ENCODE measurements around the gene PCED1B. TPM values are rescaled to one million over a fixed set of nuclear protein-coding genes. Genes with fewer than 3 reads are reported as not detected.

PCED1B gene
- total RNA-seq, 1 experiment from 2014 or later = 3.3 TPM

DNA sequence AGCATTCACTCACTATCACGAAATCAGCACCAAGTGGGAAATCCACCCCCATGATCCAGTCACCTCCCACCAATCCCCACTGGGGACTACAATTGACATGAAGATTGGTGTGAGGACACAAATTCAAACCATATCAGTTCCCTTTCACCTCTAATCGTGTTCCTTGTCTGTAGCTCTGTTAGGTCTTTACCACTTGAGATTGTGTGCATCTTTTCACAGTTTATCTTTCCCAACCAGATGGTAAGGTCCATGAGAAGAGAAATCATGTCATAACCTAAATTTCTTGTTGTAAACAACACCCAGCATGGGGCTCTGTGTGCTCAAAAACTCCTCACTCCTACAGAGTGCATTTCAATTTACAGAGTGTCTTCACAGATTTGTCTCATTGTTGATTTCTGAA lies 27.1 kb upstream of the PCED1B start:
- Histone ChIP-seq H3K4ac (ENCODE audit: low read depth, low read length) (no peak overlapping the region), H3K27me3 (ENCODE audit: insufficient read depth, low read length) (no peaks in the 10 kb centered on the region), H3K9ac (ENCODE audit: extremely low read depth, insufficient read length, low read length) (no peak overlapping the region), H2AFZ (ENCODE audit: low read length) (no peak overlapping the region), H3K14ac (ENCODE audit: insufficient read depth, low read length) (no peak overlapping the region), H3T11ph (ENCODE audit: low read length) (no peak overlapping the region), H3K9me3 (ENCODE audit: control insufficient read depth, low read depth, low read length) (peaks cover 18% of the 10 kb centered on the region), H3K79me1 (ENCODE audit: insufficient read depth, low read depth, low read length, poor library complexity, severe bottlenecking) (no peaks in the 10 kb centered on the region), H2BK20ac (ENCODE audit: low read depth, low read length, poor library complexity, severe bottlenecking) (no peak overlapping the region), H3K4me2 (ENCODE audit: insufficient read depth, insufficient read length, low read length) (no peak overlapping the region), H4K91ac (ENCODE audit: insufficient read length, low read depth, low read length) (no peak overlapping the region), H2BK5ac (ENCODE audit: insufficient read length, low read length) (no peak overlapping the region), H2BK12ac (ENCODE audit: insufficient read length, low read depth, low read length) (no peak overlapping the region), H3K18ac (ENCODE audit: insufficient read length, low read depth, low read length) (no peak overlapping the region), H2BK15ac (ENCODE audit: low read depth, low read length) (no peak overlapping the region), H2BK120ac (ENCODE audit: low read depth, low read length, poor library complexity, severe bottlenecking) (no peak overlapping the region), H3K27ac (ENCODE audit: insufficient read length, low read depth, low read length) (no peak overlapping the region), H3K79me2 (ENCODE audit: insufficient read depth, low read length) (no peaks in the 10 kb centered on the region), H4K5ac (ENCODE audit: insufficient read length, low read depth, low read length) (no peak overlapping the region), H4K20me1 (ENCODE audit: control insufficient read depth, insufficient read depth, insufficient read length) (no peaks in the 10 kb centered on the region), H3K56ac (ENCODE audit: insufficient read length, low read depth, low read length) (no peak overlapping the region), H2AK5ac (ENCODE audit: insufficient read length, low read length) (no peak overlapping the region), H4K8ac (replicated peaks; ENCODE audit: insufficient read length, low read depth, low read length) (no peak overlapping the region), H3K23ac (ENCODE audit: insufficient read length, low read depth, low read length) (no peak overlapping the region), H3K23me2 (ENCODE audit: insufficient read length, low read depth, low read length, poor library complexity, severe bottlenecking) (no peaks in the 10 kb centered on the region), H3K4me1 (ENCODE audit: insufficient read depth, low read length) (no peaks in the 10 kb centered on the region)
- Mint-ChIP-seq H3K27ac (no peak overlapping the region), H3K4me1 (no peaks in the 10 kb centered on the region), H3K36me3 (ENCODE audit: insufficient read depth in 1 of 3, low read depth in 3 of 3) (peaks cover 15 to 36% (median 28%) of the 10 kb centered on the region in 3 experiments), H3K27me3 (ENCODE audit: low read depth) (no peaks in the 10 kb centered on the region), H3K9me3 (peaks cover 38 to 43% of the 10 kb centered on the region in 2 experiments), H3K4me3 (no peak overlapping the region)
- no peak for DNase-seq
- TF ChIP-seq, protein P1, sequence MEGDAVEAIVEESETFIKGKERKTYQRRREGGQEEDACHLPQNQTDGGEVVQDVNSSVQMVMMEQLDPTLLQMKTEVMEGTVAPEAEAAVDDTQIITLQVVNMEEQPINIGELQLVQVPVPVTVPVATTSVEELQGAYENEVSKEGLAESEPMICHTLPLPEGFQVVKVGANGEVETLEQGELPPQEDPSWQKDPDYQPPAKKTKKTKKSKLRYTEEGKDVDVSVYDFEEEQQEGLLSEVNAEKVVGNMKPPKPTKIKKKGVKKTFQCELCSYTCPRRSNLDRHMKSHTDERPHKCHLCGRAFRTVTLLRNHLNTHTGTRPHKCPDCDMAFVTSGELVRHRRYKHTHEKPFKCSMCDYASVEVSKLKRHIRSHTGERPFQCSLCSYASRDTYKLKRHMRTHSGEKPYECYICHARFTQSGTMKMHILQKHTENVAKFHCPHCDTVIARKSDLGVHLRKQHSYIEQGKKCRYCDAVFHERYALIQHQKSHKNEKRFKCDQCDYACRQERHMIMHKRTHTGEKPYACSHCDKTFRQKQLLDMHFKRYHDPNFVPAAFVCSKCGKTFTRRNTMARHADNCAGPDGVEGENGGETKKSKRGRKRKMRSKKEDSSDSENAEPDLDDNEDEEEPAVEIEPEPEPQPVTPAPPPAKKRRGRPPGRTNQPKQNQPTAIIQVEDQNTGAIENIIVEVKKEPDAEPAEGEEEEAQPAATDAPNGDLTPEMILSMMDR (conservative IDR thresholded peaks at IDR 0.05) = no peak
- WGBS (ENCODE audit: extremely low coverage, insufficient read length, low lambda C conversion rate) = no CpG with 5 or more reads among the region's 2 CpGs
